Measurements from ENCODE around the gene CFL2.

CFL2 gene

DNA sequence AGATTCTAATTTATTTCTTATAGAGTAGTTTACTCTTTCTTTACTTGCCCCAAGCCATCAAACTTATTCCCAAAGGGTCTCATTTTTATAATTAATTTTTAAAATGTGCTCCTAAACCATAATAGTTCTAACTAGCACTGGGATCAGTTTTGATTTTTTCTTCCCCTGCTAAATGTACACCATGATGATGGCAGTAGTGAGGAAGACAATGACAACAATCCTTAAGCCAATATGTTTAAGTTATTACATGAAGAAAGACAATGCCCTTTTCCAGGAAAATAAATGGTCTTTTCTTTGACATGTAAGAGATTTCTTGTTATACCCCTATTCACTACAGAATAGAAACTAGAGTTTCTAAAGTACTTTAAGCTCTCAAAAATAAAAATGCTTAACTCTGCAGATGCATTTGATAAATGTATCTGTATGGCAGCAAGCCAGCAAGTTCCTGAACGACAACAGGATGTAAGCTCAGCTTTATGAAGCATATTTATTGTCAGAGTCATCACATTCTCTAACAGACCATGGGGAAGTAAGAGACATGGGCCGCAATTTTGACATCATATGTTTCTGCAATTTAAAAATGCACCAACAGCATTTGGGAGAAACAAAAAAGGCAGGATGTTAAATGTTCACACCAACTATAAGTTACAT lies 48.5 kb downstream of the CFL2 start:
- no peaks in the 10 kb centered on the region for H3K36me3 Mint-ChIP-seq
- ATAC-seq: no peak
- H3K27ac Mint-ChIP-seq: no peak overlapping the region
- no peak overlapping the region for H3K4me3 Mint-ChIP-seq
- peaks cover 11% of the 10 kb centered on the region for H3K9me3 Mint-ChIP-seq
- no peaks in the 10 kb centered on the region for H3K27me3 Mint-ChIP-seq
- no peaks in the 10 kb centered on the region for H3K4me1 Mint-ChIP-seq

- H3K4me3 Mint-ChIP-seq: no peak overlapping the region
- H3K36me3 Mint-ChIP-seq: no peaks in the 10 kb centered on the region
- no peak overlapping the region for H3K27ac Mint-ChIP-seq
- no peaks in the 10 kb centered on the region for H3K4me1 Mint-ChIP-seq
- H3K27me3 Mint-ChIP-seq: no peaks in the 10 kb centered on the region
- H3K9me3 Mint-ChIP-seq: peaks cover 15% of the 10 kb centered on the region
- no peak for ATAC-seq
Observed at GRCh38 chr14:34662561-34663088, 51.8 kb downstream of the CFL2 start.

DNA sequence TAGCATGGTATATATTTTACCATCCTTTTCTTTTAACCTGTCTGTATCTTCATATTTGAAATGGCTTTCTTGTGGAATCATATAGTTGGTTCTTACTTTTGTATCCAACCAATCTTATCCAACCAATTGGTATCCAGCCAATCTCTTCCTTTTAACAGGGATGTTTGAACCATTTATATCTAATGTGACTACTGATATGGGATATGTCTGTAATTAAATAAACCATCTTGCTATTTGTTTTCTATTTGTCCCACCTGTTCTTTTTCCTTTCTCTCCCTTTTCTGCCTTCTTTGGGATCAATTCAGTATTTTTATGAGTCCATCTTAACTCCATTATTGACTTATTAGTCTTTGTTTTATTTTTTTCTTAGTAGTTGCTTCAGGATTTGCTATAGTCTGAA lies 53.6 kb downstream of the CFL2 start:
- Mint-ChIP-seq H3K4me1 (no peaks in the 10 kb centered on the region), H3K27me3 (no peaks in the 10 kb centered on the region), H3K4me3 (no peak overlapping the region), H3K36me3 (no peaks in the 10 kb centered on the region), H3K9me3 (peaks cover 15% of the 10 kb centered on the region), H3K27ac (no peak overlapping the region)
- no peak for ATAC-seq

All from stimulated activated memory B cell treated with anti-CD40 and anti-IgM and Interleukin-4, amounts not matched to agents 10 μg/mL and 1 μg/mL and 100 μg/mL, for 72 hours (primary cell).